MM.1S (cell line): ENCODE results near the gene GRAP.
"Not testable (repeated sequence)": the region's sequence is repeated elsewhere in the genome, so short reads cannot be mapped to it uniquely, and the experiment has no call there.

Experiments used
- CTCF ChIP-seq: fragments of 300-600 bp; sonication (generic); IDR thresholded peaks from 2 replicates; pipeline ENCODE4 v1.5.1; 2016; ENCODE audit warnings: antibody characterized with exemption, low read length, mixed read lengths
- EZH2 ChIP-seq: fragments of 300-600 bp; sonication (generic); optimal IDR thresholded peaks from 2 replicates; pipeline ENCODE3; 2017; ENCODE audit warnings: low read depth, mild to moderate bottlenecking, antibody characterized with exemption, low read length, mixed read lengths

DNA sequence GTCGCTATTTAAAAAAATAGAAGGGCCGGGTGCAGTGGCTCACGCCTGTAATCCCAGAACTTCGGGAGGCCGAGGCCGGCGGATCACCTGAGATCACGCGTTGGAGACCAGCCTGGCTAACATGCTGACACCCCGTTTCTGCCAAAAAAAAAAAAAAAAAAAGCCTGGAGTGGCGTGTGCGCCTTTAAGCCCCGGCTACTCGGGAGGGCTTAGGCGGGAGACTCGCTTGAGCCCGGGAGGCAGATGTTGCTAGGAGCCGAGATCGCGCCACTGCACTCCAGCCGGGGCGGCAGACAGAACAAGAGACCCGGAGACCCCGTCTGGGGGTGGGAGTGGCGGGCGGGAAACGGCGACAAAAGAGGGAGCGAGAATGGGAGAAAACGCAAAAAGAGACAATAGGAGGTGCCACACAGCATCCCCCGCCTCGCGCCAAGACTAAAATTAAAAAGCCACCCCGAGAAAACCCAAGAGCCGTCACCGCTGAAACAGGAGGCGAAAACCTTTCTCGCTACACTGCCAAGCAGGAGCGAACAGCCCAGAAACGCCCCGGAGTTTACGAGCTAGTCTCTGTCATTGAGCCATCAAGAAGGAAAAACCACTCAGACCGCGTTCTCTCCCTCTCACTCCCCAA, 16.7 kb upstream of the GRAP start:
- not testable (repeated sequence) for TF ChIP-seq EZH2, CTCF
